ENCODE results near the gene HIBADH.

- TF ChIP-seq CTCF (IDR thresholded peaks at IDR 0.05), result no peak
- no peak for TF ChIP-seq SIN3A (IDR thresholded peaks at IDR 0.05; ENCODE audit: borderline replicate concordance, insufficient read depth, low read depth, low read length)
- no peak for TF ChIP-seq POLR2AphosphoS5 (IDR thresholded peaks at IDR 0.05; ENCODE audit: low read depth, low read length)
Measured at GRCh38 chr7:27601217-27601616, 61.5 kb downstream of the HIBADH start.

All from Panc1 (cell line).